ENCODE measurements around the gene MICU1. TPM values are rescaled to one million over a fixed set of nuclear protein-coding genes. Genes with fewer than 3 reads are reported as not detected.
A peak's percentile ranks its signal among the peaks of the same experiment; 100 is the strongest.

Gene MICU1
- total and polyA plus RNA-seq, 8 donors, result 25.9 to 212 (median 42.4) TPM

GRCh38 chr10:72667207-72667864 is 41.5 kb upstream of the MICU1 start:
- 83 to 95% (median 90%) methylated on average over 3 of the region's 3 CpGs for WGBS, 5 donors
- intact Hi-C loops (cut with DNase I; ENCODE audit: low total_unique reads), result no loop called here
- H3K4me1 ChIP-seq, result no peaks in the 10 kb centered on the region
- no peak for DNase-seq
- H3K9me3 ChIP-seq, result no peaks in the 10 kb centered on the region
- H3K27ac ChIP-seq, result no peak overlapping the region
- no peaks in the 10 kb centered on the region for H3K36me3 ChIP-seq
- H3K4me3 ChIP-seq, result no peak overlapping the region
- no peaks in the 10 kb centered on the region for H3K27me3 ChIP-seq
- no peak for TF ChIP-seq POLR2A (IDR thresholded peaks at IDR 0.05)
- TF ChIP-seq POLR2AphosphoS5 (IDR thresholded peaks at IDR 0.05), result no peak
- no peak for TF ChIP-seq EP300 (IDR thresholded peaks at IDR 0.05)
- no peak for TF ChIP-seq CTCF (IDR thresholded peaks at IDR 0.05)

GRCh38 chr10:72665925-72666324 is 40.0 kb upstream of the MICU1 start:
- Histone ChIP-seq H3K36me3 (no peaks in the 10 kb centered on the region), H3K9me3 (no peaks in the 10 kb centered on the region), H3K27me3 (no peaks in the 10 kb centered on the region), H3K4me1 (no peaks in the 10 kb centered on the region), H3K27ac (peak overlapping the region in 1 of 5 donors; percentile 27), H3K4me3 (no peak overlapping the region)
- intact Hi-C loops (cut with DNase I; ENCODE audit: low total_unique reads), result no loop called here
- 72 to 78% (median 76%) methylated on average over 4 of the region's 4 CpGs for WGBS, 5 donors
- no peak for TF ChIP-seq POLR2AphosphoS5 (IDR thresholded peaks at IDR 0.05)
- TF ChIP-seq EP300 (IDR thresholded peaks at IDR 0.05), result no peak
- TF ChIP-seq CTCF (IDR thresholded peaks at IDR 0.05), result no peak
- TF ChIP-seq POLR2A (IDR thresholded peaks at IDR 0.05), result no peak
- peak in 1 of 2 donors; percentile 20 for DNase-seq

GRCh38 chr10:72663971-72664370 is 38.1 kb upstream of the MICU1 start:
- no peak overlapping the region for H3K4me3 ChIP-seq
- no peak for TF ChIP-seq POLR2AphosphoS5 (IDR thresholded peaks at IDR 0.05)
- no peaks in the 10 kb centered on the region for H3K9me3 ChIP-seq
- DNase-seq, result no peak
- intact Hi-C loops (cut with DNase I; ENCODE audit: low total_unique reads), result no loop called here
- H3K27ac ChIP-seq, result no peak overlapping the region
- no peaks in the 10 kb centered on the region for H3K27me3 ChIP-seq
- no peaks in the 10 kb centered on the region for H3K4me1 ChIP-seq
- H3K36me3 ChIP-seq, result no peaks in the 10 kb centered on the region

- H3K4me3 ChIP-seq, result no peak overlapping the region
- intact Hi-C loops (cut with DNase I; ENCODE audit: low total_unique reads), result no loop called here
- 76 to 100% (median 89%) methylated on average over 1 of the region's 1 CpG for WGBS, 5 donors
- no peak for DNase-seq
- no peak overlapping the region for H3K27ac ChIP-seq
- TF ChIP-seq POLR2A (IDR thresholded peaks at IDR 0.05), result no peak
- TF ChIP-seq POLR2AphosphoS5 (IDR thresholded peaks at IDR 0.05), result no peak
- TF ChIP-seq CTCF (IDR thresholded peaks at IDR 0.05), result no peak
- TF ChIP-seq EP300 (IDR thresholded peaks at IDR 0.05), result no peak
- no peaks in the 10 kb centered on the region for H3K4me1 ChIP-seq
- H3K27me3 ChIP-seq, result no peaks in the 10 kb centered on the region
- H3K36me3 ChIP-seq, result no peaks in the 10 kb centered on the region
- H3K9me3 ChIP-seq, result no peaks in the 10 kb centered on the region
These were observed 35.6 kb upstream of the MICU1 start for GRCh38 chr10:72661431-72661830.

GRCh38 chr10:72660220-72660619 is 34.3 kb upstream of the MICU1 start:
- H3K36me3 ChIP-seq, result no peaks in the 10 kb centered on the region
- H3K4me3 ChIP-seq, result no peak overlapping the region
- TF ChIP-seq POLR2A (IDR thresholded peaks at IDR 0.05) (no peak), CTCF (IDR thresholded peaks at IDR 0.05) (no peak), POLR2AphosphoS5 (IDR thresholded peaks at IDR 0.05) (no peak), EP300 (IDR thresholded peaks at IDR 0.05) (no peak)
- intact Hi-C loops (cut with DNase I; ENCODE audit: low total_unique reads), result no loop called here
- H3K27me3 ChIP-seq, result no peaks in the 10 kb centered on the region
- no peaks in the 10 kb centered on the region for H3K9me3 ChIP-seq
- no peak overlapping the region for H3K27ac ChIP-seq
- H3K4me1 ChIP-seq, result no peaks in the 10 kb centered on the region
- DNase-seq, result no peak
